Fibroblast of lung (primary cell): ENCODE data around the gene ARHGAP11B. TPM values are rescaled to one million over a fixed set of nuclear protein-coding genes. Genes with fewer than 3 reads are reported as not detected.
"Not testable (repeated sequence)": the region's sequence is repeated elsewhere in the genome, so short reads cannot be mapped to it uniquely, and the experiment has no call there.

Experiments
- DNase-seq, 2 donors: peaks; one replicate each; pipeline versions ENCODE4 v3.0.0 to v3.0.0-alpha.2; 2010; ENCODE audit warnings: low read depth in 2 of 2
- H2AFZ ChIP-seq: 2 replicates; pipeline ENCODE4 v1.5.1; 2012; ENCODE audit warnings: low read length, control low read depth, inconsistent platforms
- H3K27ac ChIP-seq: 2 replicates; pipeline ENCODE4 v1.5.1; 2011; ENCODE audit warnings: low read length, control low read depth; ENCODE audit not compliant: insufficient read depth
- H3K27me3 ChIP-seq: 2 replicates; pipeline ENCODE4 v1.5.1; 2011; ENCODE audit warnings: mild to moderate bottlenecking, low read length; ENCODE audit not compliant: control insufficient read depth, insufficient read depth
- H3K36me3 ChIP-seq: 2 replicates; pipeline ENCODE4 v1.5.1; 2011; ENCODE audit warnings: low read length; ENCODE audit not compliant: control insufficient read depth, insufficient read depth
- H3K4me1 ChIP-seq: 2 replicates; pipeline ENCODE4 v1.5.1; 2011; ENCODE audit warnings: low read length; ENCODE audit not compliant: control insufficient read depth, insufficient read depth; ENCODE audit errors: extremely low read depth
- H3K4me2 ChIP-seq: 2 replicates; pipeline ENCODE4 v1.5.1; 2011; ENCODE audit warnings: low read length, control low read depth; ENCODE audit not compliant: insufficient read depth; ENCODE audit errors: extremely low read depth
- H3K4me3 ChIP-seq, 4 experiments: fragments of 200-600 bp in 1 of 4; sonication (generic) in 1 of 4; replicated peaks in 1 of 4; 2 replicates each; pipeline ENCODE4 v1.5.1; 2011 to 2016; ENCODE audit warnings: low read length in 4 of 4, low read depth in 3 of 4, mild to moderate bottlenecking in 3 of 4, control low read depth in 2 of 4, inconsistent platforms in 1 of 4, mixed read lengths in 1 of 4; ENCODE audit not compliant: insufficient read depth in 1 of 4; ENCODE audit errors: control extremely low read depth in 1 of 4
- H3K79me2 ChIP-seq: 2 replicates; pipeline ENCODE4 v1.5.1; 2012; ENCODE audit warnings: mild to moderate bottlenecking, low read length, inconsistent platforms; ENCODE audit not compliant: control insufficient read depth, insufficient read depth
- H3K9ac ChIP-seq: 2 replicates; pipeline ENCODE4 v1.5.1; 2011; ENCODE audit warnings: mild to moderate bottlenecking, low read length, control low read depth; ENCODE audit not compliant: insufficient read depth
- H3K9me3 ChIP-seq: 2 replicates; pipeline ENCODE4 v1.5.1; 2012; ENCODE audit warnings: low read depth, low read length; ENCODE audit not compliant: control insufficient read depth, insufficient read depth
- H4K20me1 ChIP-seq: 2 replicates; pipeline ENCODE4 v1.5.1; 2011; ENCODE audit warnings: low read length; ENCODE audit not compliant: control insufficient read depth, insufficient read depth; ENCODE audit errors: extremely low read depth
- polyA plus RNA-seq, 2 donors: library from polyadenylated mRNA; depleted of rRNA in 1 of 2; stranded (reverse) in 1 of 2; unstranded in 1 of 2; fragments of >200 nt; gene quantifications; 2 replicates each; pipeline ENCODE4 v1.2.1, GENCODE V29; 2011 to 2012; ENCODE audit warnings: missing spikeins in 1 of 2
- total RNA-seq: library from RNA; depleted of rRNA; stranded (reverse); fragments of >200 nt; gene quantifications from 2 replicates; pipeline ENCODE4 v1.2.1, GENCODE V29; 2014

ARHGAP11B gene

DNA sequence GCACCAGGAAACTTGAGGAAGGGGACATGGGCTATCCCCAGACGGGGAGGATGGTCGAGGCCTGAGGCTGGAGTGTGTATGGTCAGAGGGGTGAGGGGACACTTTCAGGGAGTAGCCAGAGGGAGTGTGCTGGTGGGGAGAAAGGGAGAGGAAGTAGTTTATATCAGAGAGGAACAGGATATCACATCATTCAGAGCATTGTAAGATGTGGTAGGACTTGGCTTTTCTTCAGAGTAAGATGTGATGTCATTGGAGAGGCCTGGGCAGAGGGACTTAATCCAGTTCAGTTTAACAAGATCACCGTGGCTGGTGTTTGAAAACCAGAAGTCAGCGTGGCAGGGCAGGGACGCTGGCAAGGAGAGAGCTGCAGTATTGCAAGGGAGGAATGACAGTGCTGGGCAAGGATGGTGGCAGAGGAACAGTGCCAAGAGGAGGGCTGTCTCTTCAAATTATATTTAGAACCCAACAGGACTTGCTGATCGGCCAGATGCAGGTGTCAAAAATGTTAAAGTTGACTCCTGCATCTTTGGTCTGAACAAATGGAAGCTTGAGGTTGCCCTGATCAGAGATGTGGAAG lies 59.9 kb downstream of the ARHGAP11B start:
- H3K4me2 ChIP-seq, H3K36me3 ChIP-seq, H3K27ac ChIP-seq, H3K4me1 ChIP-seq, H3K9me3 ChIP-seq, H4K20me1 ChIP-seq, DNase-seq, H3K9ac ChIP-seq, H3K79me2 ChIP-seq, H2AFZ ChIP-seq, H3K4me3 ChIP-seq, H3K27me3 ChIP-seq: not testable (repeated sequence)

DNA sequence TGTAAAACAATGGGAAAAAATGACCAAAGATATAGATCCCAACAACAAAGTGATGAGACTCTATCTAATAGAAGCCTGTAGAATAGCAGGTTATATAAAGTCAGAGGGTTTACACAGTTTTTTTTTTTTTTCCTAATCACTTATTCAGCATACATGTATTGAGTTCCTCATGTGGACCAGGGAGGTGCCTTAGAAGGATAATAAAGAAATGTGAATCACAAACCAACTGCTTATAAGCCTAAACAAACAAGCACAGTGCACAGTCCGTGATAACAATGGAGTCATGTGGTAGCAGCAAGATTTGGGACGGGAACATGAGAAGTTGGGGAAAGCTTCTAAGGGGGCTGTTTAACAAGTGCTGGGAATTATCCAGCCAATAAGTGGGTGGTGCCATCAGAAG lies 60.7 kb downstream of the ARHGAP11B start:
- not testable (repeated sequence) for H3K4me2 ChIP-seq, H3K27me3 ChIP-seq, H4K20me1 ChIP-seq

More for the DNA sequence above, 60.7 kb downstream of the ARHGAP11B start:
- H3K79me2 ChIP-seq, H3K4me1 ChIP-seq, H3K36me3 ChIP-seq, H3K9me3 ChIP-seq, H3K9ac ChIP-seq, H2AFZ ChIP-seq, DNase-seq, H3K4me3 ChIP-seq, H3K27ac ChIP-seq: not testable (repeated sequence)

Other genes starting within 250 kb of the ARHGAP11B start
- gene CHRFAM7A, start 232.6 kb upstream of the ARHGAP11B start, total RNA-seq, result 0.26 and 0.66 TPM in 2 replicates
- gene CHRFAM7A, start 232.6 kb upstream of the ARHGAP11B start, polyA plus RNA-seq, result 0.29 and 1.6 TPM in 2 replicates
- 1.3 and 1.8 TPM in 2 replicates for gene GOLGA8R, start 211.9 kb upstream of the ARHGAP11B start, total RNA-seq
- gene GOLGA8R, start 211.9 kb upstream of the ARHGAP11B start, polyA plus RNA-seq, result 0.28 and 0.65 TPM in 2 replicates
- gene GOLGA8Q, start 74.1 kb upstream of the ARHGAP11B start, total RNA-seq, result 0.33 and 1.3 TPM in 2 replicates
- gene GOLGA8Q, start 74.1 kb upstream of the ARHGAP11B start, polyA plus RNA-seq, result 0.06 and 0.22 TPM in 2 replicates
- gene GOLGA8H, start 22.1 kb upstream of the ARHGAP11B start, total RNA-seq, result under 0.01 and 0.50 TPM in 2 replicates
- gene GOLGA8H, start 22.1 kb upstream of the ARHGAP11B start, polyA plus RNA-seq, result 0.05 and 0.18 TPM in 2 replicates